Fibroblast of lung (primary cell): ENCODE results near the gene PLA2G1B. TPM values are rescaled to one million over a fixed set of nuclear protein-coding genes. Genes with fewer than 3 reads are reported as not detected.

Source experiments
- DNase-seq, 2 donors: peaks; one replicate each; pipeline versions ENCODE4 v3.0.0 to v3.0.0-alpha.2; 2010; ENCODE audit warnings: low read depth in 2 of 2
- H2AFZ ChIP-seq: 2 replicates; pipeline ENCODE4 v1.5.1; 2012; ENCODE audit warnings: low read length, control low read depth, inconsistent platforms
- H3K27ac ChIP-seq: 2 replicates; pipeline ENCODE4 v1.5.1; 2011; ENCODE audit warnings: low read length, control low read depth; ENCODE audit not compliant: insufficient read depth
- H3K27me3 ChIP-seq: 2 replicates; pipeline ENCODE4 v1.5.1; 2011; ENCODE audit warnings: mild to moderate bottlenecking, low read length; ENCODE audit not compliant: control insufficient read depth, insufficient read depth
- H3K36me3 ChIP-seq: 2 replicates; pipeline ENCODE4 v1.5.1; 2011; ENCODE audit warnings: low read length; ENCODE audit not compliant: control insufficient read depth, insufficient read depth
- H3K4me1 ChIP-seq: 2 replicates; pipeline ENCODE4 v1.5.1; 2011; ENCODE audit warnings: low read length; ENCODE audit not compliant: control insufficient read depth, insufficient read depth; ENCODE audit errors: extremely low read depth
- H3K4me2 ChIP-seq: 2 replicates; pipeline ENCODE4 v1.5.1; 2011; ENCODE audit warnings: low read length, control low read depth; ENCODE audit not compliant: insufficient read depth; ENCODE audit errors: extremely low read depth
- H3K4me3 ChIP-seq, 4 experiments: fragments of 200-600 bp in 1 of 4; sonication (generic) in 1 of 4; replicated peaks in 1 of 4; 2 replicates each; pipeline ENCODE4 v1.5.1; 2011 to 2016; ENCODE audit warnings: low read length in 4 of 4, low read depth in 3 of 4, mild to moderate bottlenecking in 3 of 4, control low read depth in 2 of 4, inconsistent platforms in 1 of 4, mixed read lengths in 1 of 4; ENCODE audit not compliant: insufficient read depth in 1 of 4; ENCODE audit errors: control extremely low read depth in 1 of 4
- H3K79me2 ChIP-seq: 2 replicates; pipeline ENCODE4 v1.5.1; 2012; ENCODE audit warnings: mild to moderate bottlenecking, low read length, inconsistent platforms; ENCODE audit not compliant: control insufficient read depth, insufficient read depth
- H3K9ac ChIP-seq: 2 replicates; pipeline ENCODE4 v1.5.1; 2011; ENCODE audit warnings: mild to moderate bottlenecking, low read length, control low read depth; ENCODE audit not compliant: insufficient read depth
- H3K9me3 ChIP-seq: 2 replicates; pipeline ENCODE4 v1.5.1; 2012; ENCODE audit warnings: low read depth, low read length; ENCODE audit not compliant: control insufficient read depth, insufficient read depth
- H4K20me1 ChIP-seq: 2 replicates; pipeline ENCODE4 v1.5.1; 2011; ENCODE audit warnings: low read length; ENCODE audit not compliant: control insufficient read depth, insufficient read depth; ENCODE audit errors: extremely low read depth
- CTCF ChIP-seq, 2 donors: IDR thresholded peaks in 1 of 2; conservative IDR thresholded peaks in 1 of 2; 1 replicate in 1 of 2; 2 replicates in 1 of 2; pipeline ENCODE4 v1.5.1; 2011 to 2012; ENCODE audit warnings: low read length in 2 of 2, control low read depth in 1 of 2, inconsistent platforms in 1 of 2, low read depth in 1 of 2, mild to moderate bottlenecking in 1 of 2
- EZH2 ChIP-seq: IDR thresholded peaks from 2 replicates; pipeline ENCODE4 v1.5.1; 2012; ENCODE audit warnings: low read length, control low read depth, mild to moderate bottlenecking; ENCODE audit errors: missing control alignments
- polyA plus RNA-seq, 2 donors: library from polyadenylated mRNA; depleted of rRNA in 1 of 2; stranded (reverse) in 1 of 2; unstranded in 1 of 2; fragments of >200 nt; gene quantifications; 2 replicates each; pipeline ENCODE4 v1.2.1, GENCODE V29; 2011 to 2012; ENCODE audit warnings: missing spikeins in 1 of 2
- total RNA-seq: library from RNA; depleted of rRNA; stranded (reverse); fragments of >200 nt; gene quantifications from 2 replicates; pipeline ENCODE4 v1.2.1, GENCODE V29; 2014

The PLA2G1B gene
- total and polyA plus RNA-seq, 2 donors (not counting 1 experiment from before 2014, with no cell fraction given), result 0.20 TPM; not detected in 1

- no peaks in the 10 kb centered on the region for H3K9me3 ChIP-seq
- no peaks in the 10 kb centered on the region for H4K20me1 ChIP-seq
- no peaks in the 10 kb centered on the region for H3K79me2 ChIP-seq
- no peak for TF ChIP-seq EZH2
- TF ChIP-seq CTCF (conservative IDR thresholded peaks at IDR 0.05 in 1 of 2, IDR thresholded peaks at IDR 0.05 in 1 of 2; ENCODE audit: low read depth in 1 of 2, low read length in 2 of 2), result no peak
- H3K36me3 ChIP-seq, result no peaks in the 10 kb centered on the region
- peaks cover 3% of the 10 kb centered on the region for H3K4me1 ChIP-seq
- H3K27ac ChIP-seq, result no peak overlapping the region
- no peak for DNase-seq
- H2AFZ ChIP-seq, result no peak overlapping the region
- H3K27me3 ChIP-seq, result no peaks in the 10 kb centered on the region
- no peak overlapping the region for H3K4me3 ChIP-seq
- no peak overlapping the region for H3K4me2 ChIP-seq
- H3K9ac ChIP-seq, result no peak overlapping the region
Observed at GRCh38 chr12:120314220-120314619, 13.4 kb downstream of the PLA2G1B start.

- H3K4me3 ChIP-seq, result peak within 1 kb of the TSS; percentile 51 to 95 (median 66)
- peak within 1 kb of the TSS; percentile 72 for H3K27ac ChIP-seq
- peak within 1 kb of the TSS; percentile 76 for H3K4me2 ChIP-seq
- peak; percentile 92 to 95 for DNase-seq
- no peaks in the 10 kb centered on the region for H4K20me1 ChIP-seq
- no peaks in the 10 kb centered on the region for H3K27me3 ChIP-seq
- peak within 1 kb of the TSS; percentile 96 for H2AFZ ChIP-seq
- no peaks in the 10 kb centered on the region for H3K36me3 ChIP-seq
- H3K9ac ChIP-seq, result peak within 1 kb of the TSS; percentile 60
- TF ChIP-seq EZH2 (no peak), CTCF (conservative IDR thresholded peaks at IDR 0.05 in 1 of 2, IDR thresholded peaks at IDR 0.05 in 1 of 2; ENCODE audit: low read depth in 1 of 2, low read length in 2 of 2) (peak; percentile 67 to 85)
- H3K79me2 ChIP-seq, result no peaks in the 10 kb centered on the region
- no peaks in the 10 kb centered on the region for H3K4me1 ChIP-seq
- H3K9me3 ChIP-seq, result no peaks in the 10 kb centered on the region
Observed at GRCh38 chr12:120301962-120302815, 25.4 kb downstream of the PLA2G1B start, which contains the start of gene SIRT4. Gene SIRT4 (plus strand): TSS chr12:120302321. CDS start chr12:120303562, 1,241 bp downstream.

GRCh38 chr12:120292661-120293531 is 34.7 kb downstream of the PLA2G1B start, which contains the start of gene RNU4-1:
Gene RNU4-1 (minus strand): TSS chr12:120293237.
- peak within 1 kb of the TSS; percentile 98 for H3K9ac ChIP-seq
- peaks cover 4% of the 10 kb centered on the region for H3K4me1 ChIP-seq
- peak within 1 kb of the TSS; percentile 71 for H2AFZ ChIP-seq

More at GRCh38 chr12:120292661-120293531, 34.7 kb downstream of the PLA2G1B start, which contains the start of gene RNU4-1:
- no peaks in the 10 kb centered on the region for H3K36me3 ChIP-seq
- peak within 1 kb of the TSS; percentile 100 for H3K27ac ChIP-seq
- no peaks in the 10 kb centered on the region for H3K27me3 ChIP-seq
- H3K9me3 ChIP-seq, result no peaks in the 10 kb centered on the region
- DNase-seq, result peak; percentile 94 to 96
- TF ChIP-seq EZH2, result no peak
- no peak for TF ChIP-seq CTCF (conservative IDR thresholded peaks at IDR 0.05 in 1 of 2, IDR thresholded peaks at IDR 0.05 in 1 of 2; ENCODE audit: low read depth in 1 of 2, low read length in 2 of 2)
- H3K79me2 ChIP-seq, result no peaks in the 10 kb centered on the region
- peak within 1 kb of the TSS; percentile 11 to 82 (median 38) for H3K4me3 ChIP-seq
- no peaks in the 10 kb centered on the region for H4K20me1 ChIP-seq
- H3K4me2 ChIP-seq, result peak within 1 kb of the TSS; percentile 74
